Stomach (tissue), 4 donors: ENCODE data around the gene SFXN2.

Source experiments
- POLR2A ChIP-seq, 4 donors: fragments of 450-650 bp; IDR thresholded peaks; one replicate each; pipeline ENCODE4 v1.6.1; 2016; ENCODE audit warnings: antibody characterized with exemption in 4 of 4, control low read depth in 2 of 4, mild to moderate bottlenecking in 1 of 4, moderate library complexity in 1 of 4
- POLR2AphosphoS5 ChIP-seq, 3 donors: sonication (generic); formaldehyde crosslinking; IDR thresholded peaks; one replicate each; pipeline ENCODE4 v1.6.1; 2016; ENCODE audit warnings: antibody characterized with exemption in 3 of 3
- TF ChIP-seq, protein P1 (sequence below), 7 experiments: fragments of 450-650 bp in 4 of 7; fragments of 200-600 bp in 3 of 7; sonication (generic) in 3 of 7; IDR thresholded peaks; one replicate each; pipeline ENCODE4 v1.5.1; 2016 to 2019; ENCODE audit warnings: antibody characterized with exemption in 7 of 7, control low read depth in 2 of 7, mild to moderate bottlenecking in 1 of 7

DNA sequence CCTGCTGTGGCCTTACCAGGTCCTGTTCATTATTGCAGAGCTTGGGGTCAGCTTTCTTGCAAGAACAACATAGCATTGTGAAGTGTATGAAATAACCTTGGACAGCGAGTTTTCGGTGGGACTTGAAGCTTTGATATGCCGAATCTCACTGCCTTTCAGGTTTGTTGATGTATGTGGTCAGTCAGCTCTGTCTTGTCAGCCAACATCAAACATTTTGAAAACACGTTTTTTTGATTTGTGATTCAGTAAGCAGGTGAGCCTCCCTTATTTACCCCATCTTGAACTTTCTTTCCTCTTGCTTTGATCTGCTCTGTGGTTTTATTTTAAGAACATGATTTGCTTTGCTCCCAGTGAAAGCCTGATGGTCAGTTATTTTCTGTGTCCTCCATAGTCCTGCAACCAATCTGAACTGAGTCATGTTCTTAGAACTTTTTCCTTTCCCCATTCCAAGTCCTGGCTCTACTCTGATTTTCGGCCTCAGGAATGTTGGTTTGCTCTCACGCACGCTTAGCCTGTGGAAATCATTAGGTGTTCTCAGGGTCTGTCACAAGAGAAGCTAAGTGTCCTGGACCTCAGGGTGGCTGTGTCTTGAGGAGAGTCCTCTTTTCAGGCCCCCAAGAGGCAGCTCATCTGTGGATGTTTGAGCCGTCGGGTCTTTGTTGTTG lies 38.0 kb downstream of the SFXN2 start:
- TF ChIP-seq, protein P1, sequence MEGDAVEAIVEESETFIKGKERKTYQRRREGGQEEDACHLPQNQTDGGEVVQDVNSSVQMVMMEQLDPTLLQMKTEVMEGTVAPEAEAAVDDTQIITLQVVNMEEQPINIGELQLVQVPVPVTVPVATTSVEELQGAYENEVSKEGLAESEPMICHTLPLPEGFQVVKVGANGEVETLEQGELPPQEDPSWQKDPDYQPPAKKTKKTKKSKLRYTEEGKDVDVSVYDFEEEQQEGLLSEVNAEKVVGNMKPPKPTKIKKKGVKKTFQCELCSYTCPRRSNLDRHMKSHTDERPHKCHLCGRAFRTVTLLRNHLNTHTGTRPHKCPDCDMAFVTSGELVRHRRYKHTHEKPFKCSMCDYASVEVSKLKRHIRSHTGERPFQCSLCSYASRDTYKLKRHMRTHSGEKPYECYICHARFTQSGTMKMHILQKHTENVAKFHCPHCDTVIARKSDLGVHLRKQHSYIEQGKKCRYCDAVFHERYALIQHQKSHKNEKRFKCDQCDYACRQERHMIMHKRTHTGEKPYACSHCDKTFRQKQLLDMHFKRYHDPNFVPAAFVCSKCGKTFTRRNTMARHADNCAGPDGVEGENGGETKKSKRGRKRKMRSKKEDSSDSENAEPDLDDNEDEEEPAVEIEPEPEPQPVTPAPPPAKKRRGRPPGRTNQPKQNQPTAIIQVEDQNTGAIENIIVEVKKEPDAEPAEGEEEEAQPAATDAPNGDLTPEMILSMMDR (IDR thresholded peaks at IDR 0.05): no peak
- TF ChIP-seq POLR2AphosphoS5 (IDR thresholded peaks at IDR 0.05) (peak in 2 of 3 donors; percentile 69 to 79), POLR2A (IDR thresholded peaks at IDR 0.05) (no peak)
